HEK293 (cell line): ENCODE results near the gene CHEK1.

ENCODE experiments used
- BCL11A ChIP-seq: fragments of 450-650 bp; formaldehyde crosslinking; IDR thresholded peaks from 2 replicates; pipeline ENCODE4 v1.5.1; 2016; ENCODE audit warnings: low read depth, missing biosample characterization, missing genetic modification characterization
- ELK4 ChIP-seq: IDR thresholded peaks from 2 replicates; pipeline ENCODE4 v1.6.1; 2011; ENCODE audit warnings: mild to moderate bottlenecking, low read depth, low read length, borderline replicate concordance
- GLIS1 ChIP-seq: fragments of 450-650 bp; formaldehyde crosslinking; IDR thresholded peaks from 2 replicates; pipeline ENCODE4 v1.5.1; 2016; ENCODE audit warnings: missing biosample characterization, missing genetic modification characterization
- HOXC10 ChIP-seq: sonication (generic); formaldehyde crosslinking; IDR thresholded peaks from 2 replicates; pipeline ENCODE4 v1.8.1; 2023; ENCODE audit warnings: mild to moderate bottlenecking, missing genetic modification reagents
- IKZF3 ChIP-seq: fragments of 450-650 bp; IDR thresholded peaks from 2 replicates; pipeline ENCODE4 v1.5.0; 2018; ENCODE audit warnings: missing biosample characterization, mild to moderate bottlenecking, missing genetic modification characterization, moderate library complexity
- PATZ1 ChIP-seq: fragments of 450-650 bp; formaldehyde crosslinking; IDR thresholded peaks from 2 replicates; pipeline ENCODE4 v1.5.1; 2016; ENCODE audit warnings: missing biosample characterization, missing genetic modification characterization
- REST ChIP-seq: fragments of 450-650 bp; formaldehyde crosslinking; IDR thresholded peaks from 2 replicates; pipeline ENCODE4 v1.5.1; 2016; ENCODE audit warnings: missing biosample characterization, missing genetic modification characterization
- ZBTB11 ChIP-seq: fragments of 450-650 bp; formaldehyde crosslinking; conservative IDR thresholded peaks from 2 replicates; pipeline ENCODE4 v1.5.1; 2016; ENCODE audit warnings: low read depth, missing biosample characterization, missing genetic modification characterization
- ZBTB17 ChIP-seq: fragments of 450-650 bp; formaldehyde crosslinking; IDR thresholded peaks from 2 replicates; pipeline ENCODE4 v1.5.1; 2016; ENCODE audit warnings: missing biosample characterization, missing genetic modification characterization
- ZNF140 ChIP-seq: fragments of 450-650 bp; formaldehyde crosslinking; IDR thresholded peaks from 2 replicates; pipeline ENCODE4 v1.5.1; 2016; ENCODE audit warnings: missing biosample characterization, missing genetic modification characterization
- ZNF148 ChIP-seq: fragments of 450-650 bp; formaldehyde crosslinking; IDR thresholded peaks from 2 replicates; pipeline ENCODE4 v1.5.0; 2017; ENCODE audit warnings: missing biosample characterization, missing genetic modification characterization, borderline replicate concordance
- ZNF18 ChIP-seq: fragments of 450-650 bp; formaldehyde crosslinking; IDR thresholded peaks from 2 replicates; pipeline ENCODE4 v1.5.1; 2016; ENCODE audit warnings: missing biosample characterization, missing genetic modification characterization
- ZNF335 ChIP-seq: fragments of 450-650 bp; formaldehyde crosslinking; conservative IDR thresholded peaks from 2 replicates; pipeline ENCODE4 v1.5.1; 2016; ENCODE audit warnings: missing biosample characterization, missing genetic modification characterization
- ZNF560 ChIP-seq: fragments of 450-650 bp; formaldehyde crosslinking; IDR thresholded peaks from 2 replicates; pipeline ENCODE4 v1.5.1; 2017; ENCODE audit warnings: missing biosample characterization, missing genetic modification characterization, borderline replicate concordance
- ZNF596 ChIP-seq: fragments of 450-650 bp; IDR thresholded peaks from 2 replicates; pipeline ENCODE4 v1.5.0; 2018; ENCODE audit warnings: missing biosample characterization, mild to moderate bottlenecking, missing genetic modification characterization, moderate library complexity
- ZNF626 ChIP-seq: fragments of 450-650 bp; sonication (Bioruptor Pico); formaldehyde crosslinking; IDR thresholded peaks from 2 replicates; pipeline ENCODE4 v1.5.1; 2018; ENCODE audit warnings: missing biosample characterization, missing genetic modification characterization, inconsistent platforms
- ZNF639 ChIP-seq: fragments of 450-650 bp; formaldehyde crosslinking; IDR thresholded peaks from 2 replicates; pipeline ENCODE4 v1.5.1; 2016; ENCODE audit warnings: missing biosample characterization, missing genetic modification characterization
- ZNF654 ChIP-seq: fragments of 450-650 bp; formaldehyde crosslinking; IDR thresholded peaks from 2 replicates; pipeline ENCODE4 v1.5.1; 2016; ENCODE audit warnings: low read depth, missing biosample characterization, missing genetic modification characterization
- ZSCAN30 ChIP-seq: fragments of 450-650 bp; IDR thresholded peaks from 2 replicates; pipeline ENCODE4 v1.5.1; 2018; ENCODE audit warnings: missing biosample characterization, mild to moderate bottlenecking, missing genetic modification characterization, moderate library complexity

The CHEK1 gene

GRCh38 chr11:125626288-125626950 is 1.5 kb downstream of the CHEK1 start (continued):
- TF ChIP-seq ZNF639 (tag by site-specific recombination) = no peak
- TF ChIP-seq ZNF335 (tag by site-specific recombination) = no peak
- TF ChIP-seq GLIS1 (tag by site-specific recombination) = 0 out of 2 replicates have a peak, but pooled peaks have one; percentile 36
- no peak for TF ChIP-seq ZNF596 (tag by site-specific recombination)
- no peak for TF ChIP-seq BCL11A (tag by site-specific recombination)
- no peak for TF ChIP-seq ZBTB17 (tag by site-specific recombination)
- 0 out of 2 replicates have a peak, but pooled peaks have one; percentile 7 for TF ChIP-seq REST
- 0 out of 2 replicates have a peak, but pooled peaks have one; percentile 87 for TF ChIP-seq IKZF3 (tag by site-specific recombination)
- TF ChIP-seq ZBTB11 (tag by site-specific recombination) = peak; percentile 13; the same call in 1 of the 2 replicates
- TF ChIP-seq ZNF148 = no peak
- no peak for TF ChIP-seq ZNF654 (tag by site-specific recombination)
- TF ChIP-seq HOXC10 (CRISPR knock-in tag) = no peak
- no peak for TF ChIP-seq ZNF626
- TF ChIP-seq ZNF18 (tag by site-specific recombination) = no peak
- no peak for TF ChIP-seq ZNF560 (tag by site-specific recombination)
- TF ChIP-seq ZSCAN30 (tag by site-specific recombination) = no peak
- no peak for TF ChIP-seq ELK4
- TF ChIP-seq ZNF140 = no peak
- TF ChIP-seq PATZ1 (tag by site-specific recombination) = no peak
